Measurements from ENCODE around the gene FAM180A.

Gene FAM180A

GRCh38 chr7:135771051-135771450 lies 22.4 kb upstream of the FAM180A start:
- no peak for DNase-seq

- DNase-seq = no peak
Measured at GRCh38 chr7:135770139-135770710, 21.6 kb upstream of the FAM180A start.

GRCh38 chr7:135769005-135769802 lies 20.6 kb upstream of the FAM180A start:
- DNase-seq = no peak

GRCh38 chr7:135768467-135768866 lies 19.9 kb upstream of the FAM180A start:
- DNase-seq = no peak

GRCh38 chr7:135768064-135768463 lies 19.5 kb upstream of the FAM180A start:
- DNase-seq = no peak

GRCh38 chr7:135763261-135763660 lies 14.6 kb upstream of the FAM180A start:
- no peak for DNase-seq

GRCh38 chr7:135761751-135762488 lies 13.3 kb upstream of the FAM180A start:
- DNase-seq = no peak

- no peak for DNase-seq
Measured at GRCh38 chr7:135759532-135759931, 10.9 kb upstream of the FAM180A start.

- no peak for DNase-seq
Measured at GRCh38 chr7:135758531-135758932, 9.9 kb upstream of the FAM180A start.

- no peak for DNase-seq
Measured at GRCh38 chr7:135757719-135758411, 9.3 kb upstream of the FAM180A start.

- DNase-seq = no peak
Measured at GRCh38 chr7:135756191-135756590, 7.6 kb upstream of the FAM180A start.

- no peak for DNase-seq
Measured at GRCh38 chr7:135755351-135755753, 6.7 kb upstream of the FAM180A start.

GRCh38 chr7:135753616-135754413 lies 5.2 kb upstream of the FAM180A start:
- DNase-seq = no peak

GRCh38 chr7:135747366-135747765 lies 1.2 kb downstream of the FAM180A start:
- DNase-seq = no peak

- DNase-seq = no peak
Measured at GRCh38 chr7:135745703-135746312, 2.8 kb downstream of the FAM180A start.

GRCh38 chr7:135744938-135745702 lies 3.5 kb downstream of the FAM180A start:
- no peak for DNase-seq

GRCh38 chr7:135743907-135744731 lies 4.5 kb downstream of the FAM180A start:
- no peak for DNase-seq

GRCh38 chr7:135742371-135742770 lies 6.2 kb downstream of the FAM180A start:
- no peak for DNase-seq

- DNase-seq = no peak
Measured at GRCh38 chr7:135741905-135742304, 6.7 kb downstream of the FAM180A start.

GRCh38 chr7:135740889-135741288 lies 7.7 kb downstream of the FAM180A start:
- no peak for DNase-seq
